ELF-1 (cell line): ENCODE measurements around the gene ENPP3.

Source experiments
- DNase-seq: peaks from one replicate; pipeline ENCODE4 v3.0.0-alpha.2; 2016; ENCODE audit warnings: low read depth, low spot score

Gene ENPP3

GRCh38 chr6:131765081-131765803 is 128.1 kb downstream of the ENPP3 start:
- DNase-seq, result no peak

GRCh38 chr6:131765804-131766135 is 128.7 kb downstream of the ENPP3 start:
- DNase-seq, result no peak

- DNase-seq, result no peak
These were observed 129.5 kb downstream of the ENPP3 start for GRCh38 chr6:131766631-131767030.

- DNase-seq, result no peak
These were observed 131.9 kb downstream of the ENPP3 start for GRCh38 chr6:131768964-131769363.

GRCh38 chr6:131769385-131770141 is 132.5 kb downstream of the ENPP3 start:
- no peak for DNase-seq

- DNase-seq, result no peak
These were observed 133.7 kb downstream of the ENPP3 start for GRCh38 chr6:131770776-131771175.

- peak; percentile 18 for DNase-seq
These were observed 136.3 kb downstream of the ENPP3 start for GRCh38 chr6:131773284-131773950.

GRCh38 chr6:131775886-131776285 is 138.8 kb downstream of the ENPP3 start:
- no peak for DNase-seq

- no peak for DNase-seq
These were observed 139.9 kb downstream of the ENPP3 start for GRCh38 chr6:131776985-131777384.

- DNase-seq, result no peak
These were observed 141.1 kb downstream of the ENPP3 start for GRCh38 chr6:131778169-131778568.

- DNase-seq, result no peak
These were observed 142.2 kb downstream of the ENPP3 start for GRCh38 chr6:131779304-131779703.

- no peak for DNase-seq
These were observed 143.5 kb downstream of the ENPP3 start for GRCh38 chr6:131780600-131780999.

- DNase-seq, result no peak
These were observed 144.6 kb downstream of the ENPP3 start for GRCh38 chr6:131781687-131782086.

- DNase-seq, result no peak
These were observed 145.7 kb downstream of the ENPP3 start for GRCh38 chr6:131782764-131783163.

- no peak for DNase-seq
These were observed 147.5 kb downstream of the ENPP3 start for GRCh38 chr6:131784561-131784960.

- no peak for DNase-seq
These were observed 150.0 kb downstream of the ENPP3 start for GRCh38 chr6:131787079-131787478.

- DNase-seq, result no peak
These were observed 150.9 kb downstream of the ENPP3 start for GRCh38 chr6:131787766-131788712.

GRCh38 chr6:131789219-131789618 is 152.1 kb downstream of the ENPP3 start:
- DNase-seq, result no peak

GRCh38 chr6:131791476-131791875 is 154.4 kb downstream of the ENPP3 start:
- no peak for DNase-seq

GRCh38 chr6:131792091-131792496 is 155.0 kb downstream of the ENPP3 start:
- DNase-seq, result peak; percentile 14

GRCh38 chr6:131795366-131795765 is 158.3 kb downstream of the ENPP3 start:
- no peak for DNase-seq
